NCI-H2227 (cell line): ENCODE measurements around the gene PHACTR1.
"Not testable (repeated sequence)": the region's sequence is repeated elsewhere in the genome, so short reads cannot be mapped to it uniquely, and the experiment has no call there.

Experiments used
- DNase-seq: peaks from one replicate; lab custom pipeline; 2025; ENCODE audit not compliant: unreplicated experiment; lab: John Stamatoyannopoulos, UW

The PHACTR1 gene

DNA sequence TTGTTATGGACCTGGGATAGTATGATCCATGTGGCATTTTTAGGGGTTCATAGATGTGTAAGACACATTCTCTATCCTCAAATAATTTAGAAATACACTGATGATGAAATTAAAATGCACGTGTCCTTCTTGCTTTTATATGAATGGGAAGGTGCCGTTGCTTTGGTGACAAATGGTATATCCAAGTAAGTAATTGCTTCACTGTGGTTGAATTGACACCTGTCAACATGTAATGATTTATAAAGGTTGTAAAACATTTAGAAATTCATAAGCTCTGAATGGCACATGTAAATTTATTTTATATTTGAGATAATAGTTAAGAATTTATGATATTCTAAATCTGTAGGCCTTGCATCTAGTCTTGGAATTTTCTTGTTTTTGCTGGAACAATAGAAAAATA is 227.0 kb downstream of the PHACTR1 start:
- no peak for DNase-seq

DNA sequence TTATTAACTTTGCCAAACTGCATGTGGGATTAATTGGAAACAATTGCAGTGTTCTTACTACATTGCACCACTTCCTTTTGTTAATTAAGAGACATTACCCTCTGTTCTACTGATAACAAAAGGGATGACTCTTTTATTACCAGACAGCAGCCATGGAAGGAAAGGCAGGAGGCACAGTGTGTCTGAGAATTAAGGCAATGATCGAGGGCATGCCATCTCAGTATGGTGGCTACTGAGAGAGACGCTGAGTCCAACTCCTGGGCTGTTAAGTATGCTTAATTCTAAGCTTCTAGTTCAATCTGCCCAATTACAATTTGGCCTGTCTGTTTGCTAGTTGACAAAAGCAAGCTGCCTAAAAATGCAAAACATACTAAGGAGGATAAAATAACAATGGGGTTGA is 227.4 kb downstream of the PHACTR1 start:
- DNase-seq: peak; percentile 9

DNA sequence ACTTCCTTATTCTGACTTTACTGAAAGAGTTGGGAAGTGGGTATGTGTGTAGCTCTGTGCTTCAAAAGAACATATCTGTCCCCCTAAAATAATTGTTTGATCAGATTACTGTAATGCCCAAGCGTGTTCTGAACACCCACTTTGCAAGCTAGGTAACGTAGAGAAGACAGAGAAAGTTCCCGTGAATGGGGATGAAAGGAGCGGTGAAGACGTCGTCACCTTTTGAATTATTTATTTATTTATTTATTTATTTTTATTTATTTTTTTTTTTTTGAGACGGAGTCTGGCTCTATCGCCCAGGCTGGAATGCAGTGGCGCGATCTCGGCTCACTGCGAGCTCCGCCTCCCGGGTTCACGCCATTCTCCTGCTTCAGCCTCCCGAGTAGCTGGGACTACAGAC is 228.0 kb downstream of the PHACTR1 start:
- not testable (repeated sequence) for DNase-seq

DNA sequence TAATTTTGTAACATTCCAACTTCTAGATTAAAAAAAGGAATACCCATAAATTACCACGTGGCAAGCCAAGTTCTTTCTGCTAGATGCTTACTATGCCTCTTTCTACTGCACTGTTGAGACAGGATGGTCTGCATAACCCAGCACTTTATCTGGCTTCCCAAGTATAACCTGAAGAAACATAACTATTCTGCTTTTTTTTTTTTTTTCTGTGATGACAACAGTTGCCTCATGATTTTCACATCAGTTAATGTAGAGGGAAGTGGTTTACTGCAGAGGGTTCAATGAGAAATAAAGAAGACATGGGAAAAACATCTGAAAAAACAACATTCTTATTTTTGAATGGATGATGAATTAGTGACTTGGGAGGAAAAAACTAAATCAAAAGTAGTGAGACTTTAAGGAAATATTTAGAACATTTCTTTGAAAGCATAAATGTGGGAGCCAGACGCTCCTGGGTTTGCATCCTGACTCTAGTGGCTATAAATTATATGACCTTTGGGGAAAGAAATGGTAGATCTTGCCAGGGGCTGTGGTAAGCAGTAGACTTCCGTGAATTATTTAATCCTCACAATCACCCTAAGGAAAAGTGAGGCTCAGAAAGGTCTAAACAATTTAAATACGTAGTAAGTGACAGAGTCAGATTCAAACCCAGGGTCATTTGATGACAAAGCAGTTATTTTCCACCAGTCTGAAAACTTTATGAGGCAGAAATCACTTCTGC is 230.7 kb downstream of the PHACTR1 start:
- no peak for DNase-seq

DNA sequence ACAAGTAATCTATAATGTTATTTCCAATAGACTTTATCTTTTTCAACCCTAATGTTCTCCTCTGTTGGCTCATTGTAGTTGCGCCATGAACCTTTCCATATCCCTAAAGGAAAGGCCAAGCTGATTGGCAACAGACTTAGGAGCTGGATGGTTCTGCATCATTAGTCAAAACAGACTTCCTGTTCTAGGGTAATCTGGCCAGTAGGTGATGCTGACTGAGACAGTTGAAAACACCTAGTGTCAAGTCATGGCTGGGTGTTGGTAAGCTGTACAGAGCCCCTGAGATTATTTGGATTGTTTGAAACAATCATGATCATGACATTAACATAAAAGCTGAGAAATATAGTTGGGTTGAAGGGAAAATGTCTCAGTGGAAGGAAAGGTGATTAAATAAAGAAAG is 231.4 kb downstream of the PHACTR1 start:
- no peak for DNase-seq

DNA sequence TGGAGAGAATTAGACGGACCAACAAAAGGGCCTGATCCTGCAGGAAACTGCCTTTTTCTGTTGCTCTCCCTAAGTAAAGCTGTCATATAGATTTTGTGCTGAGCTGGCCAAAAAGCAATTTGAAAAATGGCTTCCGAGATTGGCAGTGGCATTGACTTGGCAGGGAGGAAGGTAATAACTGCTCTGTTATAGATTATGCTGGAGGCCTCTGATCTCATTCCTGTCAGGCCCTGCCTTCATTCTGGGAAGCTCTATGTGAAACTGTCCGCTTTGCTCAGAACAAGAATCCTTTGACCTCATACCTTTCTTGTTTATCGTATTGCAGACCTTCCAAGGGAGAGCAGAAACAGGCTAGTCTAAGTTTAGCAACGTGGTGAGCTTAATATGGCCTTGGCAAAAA is 234.4 kb downstream of the PHACTR1 start:
- no peak for DNase-seq

DNA sequence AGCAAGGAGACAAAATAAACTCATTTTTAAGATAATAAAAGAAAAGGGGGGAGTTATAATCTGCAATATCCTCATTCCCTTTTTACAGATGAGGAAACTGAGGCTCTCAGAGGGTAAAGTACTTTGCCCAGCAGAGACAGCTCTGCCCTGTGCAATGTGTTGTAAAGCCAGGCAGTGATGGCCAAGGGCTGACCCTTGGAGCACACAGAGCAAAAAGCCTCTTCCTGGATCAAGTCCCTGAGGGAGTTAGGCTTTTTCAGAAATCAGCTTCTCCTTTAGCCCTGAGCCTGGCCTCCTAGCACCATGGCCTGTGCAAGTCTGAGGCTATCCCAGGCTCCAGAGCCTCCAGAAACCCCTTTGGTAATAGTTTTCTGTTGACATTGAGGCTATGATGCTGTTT is 234.8 kb downstream of the PHACTR1 start:
- no peak for DNase-seq

DNA sequence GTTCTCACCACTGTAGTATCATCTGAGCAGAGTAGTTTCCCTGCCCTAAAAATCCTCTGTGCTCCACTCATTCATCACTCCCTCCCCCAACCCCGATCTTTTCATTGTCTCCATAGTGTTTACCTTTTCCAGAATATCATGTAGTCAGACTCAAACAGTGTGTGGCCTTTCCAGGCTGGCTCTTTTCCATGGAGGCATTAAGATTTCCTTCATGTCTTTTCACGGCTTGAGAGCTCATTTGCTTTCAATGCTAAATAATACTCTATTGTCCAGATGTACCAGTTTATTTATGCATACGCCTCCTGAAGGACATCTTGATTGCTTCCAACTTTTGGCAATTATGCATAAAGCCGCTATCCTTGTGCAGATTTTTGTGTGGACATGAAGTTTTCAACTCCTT is 235.8 kb downstream of the PHACTR1 start:
- DNase-seq: no peak

DNA sequence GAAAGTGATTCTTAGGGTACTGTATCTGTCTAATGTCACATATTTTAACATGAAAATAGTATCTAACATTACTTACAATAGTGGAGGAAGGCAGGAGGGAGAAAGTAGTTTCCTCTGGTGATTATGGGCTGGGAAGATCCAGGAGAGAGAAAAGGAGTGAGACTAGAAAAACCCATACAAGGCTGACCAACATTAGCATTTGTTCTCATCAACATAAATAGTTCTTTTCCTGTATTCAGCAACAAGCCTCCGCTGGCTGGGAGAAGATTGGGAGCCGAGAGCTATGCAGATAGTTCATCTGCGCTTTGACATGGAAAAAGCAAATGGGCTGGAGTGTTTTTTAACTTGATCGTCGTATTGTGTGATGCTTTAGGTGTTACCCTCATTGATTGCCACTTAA is 239.4 kb downstream of the PHACTR1 start:
- no peak for DNase-seq

DNA sequence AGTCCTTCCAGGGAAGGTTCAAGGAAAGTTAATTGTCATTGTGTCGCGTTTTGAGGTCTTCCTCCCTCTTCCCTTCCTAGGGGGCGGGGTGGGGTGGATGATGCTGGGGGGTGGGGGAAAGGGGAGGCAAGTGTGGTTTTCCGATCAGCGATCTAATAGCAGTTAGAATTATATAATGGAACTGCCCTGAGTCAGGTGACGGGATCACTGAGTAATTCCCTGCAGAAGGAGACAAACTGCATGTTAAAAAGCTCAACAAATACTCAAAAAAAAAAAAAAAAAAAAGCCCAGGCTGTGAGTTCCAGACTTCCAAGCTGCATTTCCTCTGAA is 240.4 kb downstream of the PHACTR1 start:
- no peak for DNase-seq

DNA sequence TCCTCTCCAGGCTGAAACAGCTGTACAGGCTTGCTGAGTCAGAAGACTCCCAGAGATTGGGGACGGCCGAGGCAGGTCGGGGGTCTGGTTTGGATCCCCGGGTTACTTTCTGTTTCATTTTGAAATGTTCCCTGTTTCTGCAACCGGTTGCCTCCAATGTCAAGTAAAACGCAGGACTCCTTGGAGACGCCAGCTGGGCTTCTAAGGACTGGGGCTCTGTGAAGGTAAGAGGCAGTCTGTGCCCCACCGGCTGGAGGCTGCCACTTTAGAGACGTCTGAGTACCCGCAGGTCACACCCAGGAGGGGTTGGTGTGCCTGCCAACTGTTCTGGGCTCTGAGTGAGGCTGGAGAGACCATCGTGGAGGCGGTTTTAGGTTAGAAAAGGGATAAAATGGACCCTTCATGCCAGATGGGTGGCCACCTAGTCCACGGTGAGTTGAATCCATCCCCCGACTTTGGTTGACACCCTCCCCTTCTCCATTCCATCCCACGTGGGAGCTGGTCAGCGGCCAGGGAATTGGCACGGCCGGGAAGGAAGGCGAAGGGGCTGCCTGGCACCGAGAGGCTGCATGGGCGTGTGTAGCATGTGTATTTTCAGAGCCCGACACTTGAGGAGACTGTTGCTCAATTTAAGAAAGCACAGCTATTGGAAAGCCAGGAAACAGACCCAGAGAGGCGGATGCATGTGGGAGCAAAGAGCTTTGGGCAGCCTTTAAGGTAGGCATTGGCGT is 240.9 kb downstream of the PHACTR1 start:
- DNase-seq: peak; percentile 16

DNA sequence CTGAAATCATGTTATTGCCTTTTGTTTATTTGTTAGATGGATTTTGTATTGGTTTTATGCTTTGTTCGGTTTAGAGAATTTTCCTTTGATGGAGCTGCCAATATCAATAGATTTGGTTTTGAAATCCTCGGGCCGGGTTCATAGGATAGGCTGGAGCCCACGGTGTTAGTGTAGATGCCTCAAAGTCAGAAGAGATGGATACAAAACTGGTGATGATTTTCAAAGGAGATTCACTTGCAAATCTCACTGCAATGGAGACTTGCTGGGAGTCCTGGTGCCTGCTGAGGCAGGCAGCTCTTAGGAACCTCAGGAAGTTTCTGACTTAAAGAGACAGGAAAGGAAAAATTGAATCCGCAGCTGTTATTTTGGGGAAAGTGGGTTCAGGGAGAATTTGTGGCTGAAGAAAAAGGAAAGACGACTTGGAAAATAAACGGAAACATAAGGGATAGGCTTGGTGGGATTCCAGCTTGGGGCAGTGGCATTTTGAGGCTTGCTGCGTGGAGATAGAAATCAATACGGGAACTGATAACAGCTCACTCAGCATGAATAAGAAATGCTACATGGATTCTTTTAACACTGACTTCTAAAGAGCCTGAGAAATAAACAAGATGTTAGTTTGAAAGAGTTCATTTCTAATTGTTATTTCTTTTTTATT is 241.6 kb downstream of the PHACTR1 start:
- no peak for DNase-seq

DNA sequence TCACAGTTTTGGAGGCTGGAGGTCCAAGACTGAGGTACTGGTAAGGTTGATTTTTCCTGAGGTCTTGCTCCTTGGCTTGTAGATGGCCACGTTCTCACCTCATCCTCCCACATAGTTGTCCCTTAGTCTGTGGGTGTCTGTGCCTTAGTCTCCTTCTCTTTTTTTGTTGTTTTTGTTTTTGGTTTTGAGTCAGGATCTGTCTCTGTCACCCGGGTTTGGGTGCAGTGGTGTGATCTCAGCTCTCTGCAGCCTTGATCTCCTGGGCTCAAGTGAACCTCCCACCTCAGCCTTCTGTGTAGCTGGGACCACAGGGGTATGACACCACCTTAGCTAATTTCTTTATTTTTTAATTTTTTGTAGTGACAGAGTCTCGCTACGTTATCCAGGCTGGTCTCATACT is 245.2 kb downstream of the PHACTR1 start:
- no peak for DNase-seq

DNA sequence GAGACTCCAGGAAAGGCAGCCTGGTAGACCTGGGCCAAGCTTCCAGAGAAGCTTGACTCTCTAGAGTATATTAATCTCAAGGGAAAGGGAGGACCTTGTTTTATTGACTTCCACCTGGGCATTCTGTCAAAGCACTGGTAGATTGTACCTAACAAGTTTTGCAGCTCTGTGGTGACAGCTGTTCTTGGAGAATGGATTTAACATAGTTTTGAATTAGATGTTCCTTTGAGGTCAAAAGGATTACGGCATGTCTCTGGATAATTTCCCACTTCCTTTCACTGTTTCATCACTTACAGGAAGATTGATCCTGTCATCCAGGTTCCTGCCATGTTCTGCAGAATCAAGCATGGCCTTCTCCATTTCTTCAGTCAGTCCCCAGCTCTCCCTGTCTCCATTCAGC is 246.0 kb downstream of the PHACTR1 start:
- DNase-seq: no peak

DNA sequence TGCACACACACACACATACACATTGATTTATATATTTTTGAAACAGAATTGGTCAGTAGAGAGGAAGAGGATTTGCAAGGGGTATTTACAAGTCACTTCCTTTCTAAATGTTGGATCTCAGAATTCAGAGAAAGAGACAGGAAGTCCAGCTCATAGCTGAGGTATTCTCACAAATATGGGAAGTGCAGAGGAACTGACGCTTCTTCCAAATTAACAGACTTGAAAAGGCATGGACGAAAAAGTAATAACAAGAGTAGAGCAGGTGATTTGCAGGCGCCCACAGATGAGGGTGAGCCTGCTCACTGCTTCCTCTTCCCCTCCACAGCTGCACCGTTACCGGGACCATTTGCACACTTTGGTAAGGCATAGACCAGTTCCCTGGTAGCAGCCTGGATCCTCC is 246.4 kb downstream of the PHACTR1 start:
- DNase-seq: no peak

DNA sequence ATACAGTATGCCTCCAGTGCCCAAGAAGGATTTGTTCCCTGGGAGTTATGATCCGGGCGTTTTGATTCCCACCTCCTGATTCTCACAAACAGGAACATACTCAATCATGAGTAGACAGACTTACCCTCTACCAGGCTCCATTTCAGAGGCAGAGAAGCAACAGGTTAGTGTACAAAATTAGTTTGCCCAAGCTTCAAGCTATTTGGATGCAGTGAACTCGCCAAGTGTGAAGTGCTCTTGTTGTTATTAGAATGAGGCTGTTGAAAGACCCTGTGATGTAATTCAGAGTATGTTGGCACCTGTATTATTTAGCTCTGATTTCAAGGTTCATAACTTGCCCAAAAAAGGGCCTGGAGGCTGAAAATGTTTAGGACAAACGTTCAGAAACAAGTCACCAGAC is 247.0 kb downstream of the PHACTR1 start:
- DNase-seq: no peak

DNA sequence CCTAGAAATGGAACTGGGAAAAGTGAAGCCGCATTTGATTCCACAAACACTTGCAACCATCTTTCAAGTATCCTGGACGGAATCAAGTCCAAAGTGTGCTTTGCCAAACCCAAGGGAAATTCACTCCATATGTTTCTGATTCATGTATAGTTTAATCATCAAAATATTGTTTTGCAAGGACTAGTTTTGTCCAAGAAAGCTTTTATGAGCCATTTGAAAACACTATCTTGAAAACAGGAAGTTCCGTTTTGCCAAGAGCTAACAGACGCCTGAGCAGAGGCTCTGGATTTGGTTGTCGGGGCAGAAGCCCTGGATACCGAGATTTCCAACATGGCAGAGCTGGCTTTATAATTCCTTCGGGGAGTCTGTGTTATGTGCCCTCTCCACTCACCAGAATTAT is 251.1 kb downstream of the PHACTR1 start:
- DNase-seq: no peak

DNA sequence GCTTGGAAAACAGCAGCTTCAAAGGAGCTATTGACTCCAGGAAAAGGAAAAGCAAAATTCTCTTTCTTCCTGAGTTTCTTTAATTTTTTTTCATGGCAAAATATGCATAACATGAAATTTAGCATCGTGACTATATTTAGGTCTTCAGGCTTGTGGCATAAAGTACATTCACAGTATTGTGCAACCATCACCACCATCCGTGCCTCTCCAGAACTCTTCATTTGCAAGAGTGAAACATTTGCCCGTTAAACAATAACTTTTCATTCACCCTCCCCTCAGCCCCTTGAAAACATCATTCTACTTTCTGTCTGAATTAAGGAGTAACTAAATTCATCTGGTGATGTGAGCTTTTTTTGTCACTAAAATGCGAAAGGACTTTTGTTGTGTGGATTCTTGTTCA is 251.7 kb downstream of the PHACTR1 start:
- DNase-seq: no peak

DNA sequence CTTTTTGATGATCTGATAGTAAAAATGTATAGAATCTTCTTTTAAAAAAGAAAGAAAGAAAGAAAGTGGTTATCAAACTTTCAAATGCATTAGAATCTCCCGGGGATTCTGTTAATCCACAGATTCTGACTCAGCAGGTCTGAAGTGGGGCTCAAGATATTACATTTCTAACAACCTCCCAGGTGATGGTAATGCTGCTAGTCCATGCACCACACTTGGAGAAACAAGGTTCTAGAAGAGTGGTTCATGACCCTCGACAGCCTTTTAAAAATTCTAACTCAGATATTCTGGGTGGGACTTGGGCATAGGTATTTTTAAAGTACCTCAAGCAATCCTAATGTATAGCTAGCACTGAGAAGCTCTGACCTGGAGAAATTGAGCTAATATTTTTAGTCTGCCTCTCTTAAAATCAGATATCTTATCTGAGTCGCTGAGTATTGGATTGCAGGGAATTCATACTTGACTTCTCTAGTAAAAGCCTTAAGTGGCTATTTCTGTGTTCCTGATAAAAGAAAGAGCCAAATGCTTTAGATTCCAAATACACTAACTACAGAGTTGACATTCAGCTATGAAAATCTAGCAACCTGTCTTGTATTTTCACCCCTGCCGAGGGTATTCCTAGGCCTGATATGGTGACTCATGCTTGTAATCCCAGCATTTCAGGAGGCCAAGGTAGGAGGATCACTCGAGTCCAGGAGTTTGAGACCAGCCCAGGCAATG is 252.4 kb downstream of the PHACTR1 start:
- no peak for DNase-seq

DNA sequence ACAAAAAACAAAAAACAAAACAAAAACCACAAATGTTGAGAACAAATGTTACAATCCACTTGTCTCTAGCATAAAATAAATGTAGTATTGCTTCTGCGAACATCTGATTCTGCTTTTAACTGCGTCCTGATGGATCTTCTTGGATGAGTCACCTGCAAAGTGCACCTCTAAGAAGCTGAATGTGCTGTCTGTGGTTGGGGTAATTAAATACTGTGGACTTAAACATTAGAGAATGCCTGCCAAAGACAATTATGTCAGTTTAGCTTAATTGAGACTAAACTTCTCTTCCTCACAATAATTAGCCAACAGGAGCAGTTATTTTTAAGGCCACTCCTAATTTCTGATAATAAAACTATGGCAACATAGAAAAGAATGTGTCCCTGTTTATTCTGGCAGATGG is 253.4 kb downstream of the PHACTR1 start:
- DNase-seq: no peak

DNA sequence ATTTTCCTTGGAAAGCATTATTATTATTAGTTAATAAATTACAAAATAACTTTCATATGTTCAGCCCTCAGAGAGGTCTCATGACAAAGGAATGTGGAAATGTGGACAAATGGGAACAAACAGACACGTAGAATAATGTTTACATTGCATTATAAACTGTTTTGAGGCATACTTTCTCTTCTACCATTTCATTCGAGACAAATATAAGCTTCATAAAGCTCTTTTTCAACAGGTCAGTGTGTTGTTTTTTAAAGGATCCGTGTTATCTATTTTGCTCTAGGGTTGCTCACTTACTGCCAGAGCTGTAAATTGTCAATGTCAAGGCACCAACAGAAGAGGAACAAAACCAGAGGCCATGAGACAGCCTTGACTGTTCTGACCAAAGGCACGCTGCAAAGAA is 256.8 kb downstream of the PHACTR1 start:
- no peak for DNase-seq

DNA sequence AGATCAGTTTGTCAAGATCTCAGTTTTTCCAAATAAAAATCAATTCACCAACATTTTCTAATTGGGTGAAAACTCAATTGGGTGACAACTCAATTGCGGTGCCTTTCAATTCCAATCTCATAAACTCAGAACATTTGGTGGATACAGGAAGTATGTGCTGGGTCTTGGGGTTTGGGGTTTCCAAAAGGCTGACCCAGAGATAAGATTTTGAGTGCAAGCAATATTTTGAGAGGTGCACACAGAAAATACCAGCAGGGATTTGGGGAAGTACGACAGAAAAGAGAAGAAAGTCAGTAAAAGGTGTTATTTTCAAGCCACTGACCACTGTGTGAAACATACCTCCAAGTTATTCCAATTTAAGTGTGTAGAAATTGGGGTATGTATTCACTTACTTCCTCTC is 258.0 kb downstream of the PHACTR1 start:
- DNase-seq: no peak
